Measurements from ENCODE around the gene IQCK.

- TF ChIP-seq, protein P1, sequence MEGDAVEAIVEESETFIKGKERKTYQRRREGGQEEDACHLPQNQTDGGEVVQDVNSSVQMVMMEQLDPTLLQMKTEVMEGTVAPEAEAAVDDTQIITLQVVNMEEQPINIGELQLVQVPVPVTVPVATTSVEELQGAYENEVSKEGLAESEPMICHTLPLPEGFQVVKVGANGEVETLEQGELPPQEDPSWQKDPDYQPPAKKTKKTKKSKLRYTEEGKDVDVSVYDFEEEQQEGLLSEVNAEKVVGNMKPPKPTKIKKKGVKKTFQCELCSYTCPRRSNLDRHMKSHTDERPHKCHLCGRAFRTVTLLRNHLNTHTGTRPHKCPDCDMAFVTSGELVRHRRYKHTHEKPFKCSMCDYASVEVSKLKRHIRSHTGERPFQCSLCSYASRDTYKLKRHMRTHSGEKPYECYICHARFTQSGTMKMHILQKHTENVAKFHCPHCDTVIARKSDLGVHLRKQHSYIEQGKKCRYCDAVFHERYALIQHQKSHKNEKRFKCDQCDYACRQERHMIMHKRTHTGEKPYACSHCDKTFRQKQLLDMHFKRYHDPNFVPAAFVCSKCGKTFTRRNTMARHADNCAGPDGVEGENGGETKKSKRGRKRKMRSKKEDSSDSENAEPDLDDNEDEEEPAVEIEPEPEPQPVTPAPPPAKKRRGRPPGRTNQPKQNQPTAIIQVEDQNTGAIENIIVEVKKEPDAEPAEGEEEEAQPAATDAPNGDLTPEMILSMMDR (IDR thresholded peaks at IDR 0.05): no peak
- TF ChIP-seq POLR2A (IDR thresholded peaks at IDR 0.05) (no peak), POLR2AphosphoS5 (IDR thresholded peaks at IDR 0.05) (no peak)
Measured at GRCh38 chr16:19858340-19859018, 140.4 kb downstream of the IQCK start.

All from breast epithelium (tissue), 3 donors.